Kidney (tissue), 14 donors: ENCODE results near the gene HAND1. TPM values are rescaled to one million over a fixed set of nuclear protein-coding genes. Genes with fewer than 3 reads are reported as not detected.
A peak's percentile ranks its signal among the peaks of the same experiment; 100 is the strongest.

ENCODE experiments used
- DNase-seq, 5 donors: peaks; one replicate each; pipeline ENCODE4 v3.0.0-alpha.2; 2013 to 2020
- FAIRE-seq: peaks from 2 replicates; lab custom pipeline; 2012; peaks lifted over from hg19 to GRCh38; lab: Jason Lieb, UNC
- H3K27ac ChIP-seq, 2 donors: one replicate each; pipeline ENCODE4 v1.7.0; 2013; ENCODE audit warnings: low read depth in 2 of 2, low read length in 2 of 2, inconsistent platforms in 1 of 2
- H3K27me3 ChIP-seq: one replicate; pipeline ENCODE4 v1.7.1; 2013; ENCODE audit warnings: low read length, inconsistent platforms; ENCODE audit not compliant: control insufficient read depth, insufficient read depth
- H3K36me3 ChIP-seq, 3 donors: one replicate each; pipeline versions ENCODE4 v1.7.0 to v1.7.1; 2013; ENCODE audit warnings: low read length in 3 of 3, control low read depth in 1 of 3, inconsistent platforms in 1 of 3; ENCODE audit not compliant: insufficient read depth in 3 of 3, control insufficient read depth in 2 of 3
- H3K4me1 ChIP-seq, 3 donors: one replicate each; pipeline versions ENCODE4 v1.7.0 to v1.7.1; 2013; ENCODE audit warnings: low read length in 3 of 3, inconsistent platforms in 1 of 3, low read depth in 1 of 3; ENCODE audit not compliant: control insufficient read depth in 2 of 3, insufficient read depth in 2 of 3
- H3K4me3 ChIP-seq, 3 donors: one replicate each; pipeline versions ENCODE4 v1.7.0 to v1.8.1; 2013; ENCODE audit warnings: low read length in 3 of 3, control low read depth in 1 of 3, inconsistent platforms in 1 of 3
- H3K9ac ChIP-seq, 3 donors: one replicate each; pipeline versions ENCODE4 v1.7.0 to v1.7.1; 2013; ENCODE audit warnings: low read length in 3 of 3, control low read depth in 1 of 3, inconsistent platforms in 1 of 3
- H3K9me3 ChIP-seq, 3 donors: one replicate each; pipeline versions ENCODE4 v1.7.0 to v1.7.1; 2013; ENCODE audit warnings: low read length in 3 of 3, control low read depth in 1 of 3, inconsistent platforms in 1 of 3; ENCODE audit not compliant: control insufficient read depth in 2 of 3, insufficient read depth in 1 of 3
- CTCF ChIP-seq: IDR thresholded peaks from 3 replicates; pipeline ENCODE4 v1.5.1; 2012; ENCODE audit warnings: mild to moderate bottlenecking, moderate library complexity, borderline replicate concordance; ENCODE audit not compliant: insufficient read depth; ENCODE audit errors: extremely low read depth
- intact Hi-C: fragments of 100-400 bp; cut with DNase I; formaldehyde crosslinking; loops from one replicate; pipeline ENCODE4 v1.11.1; 2022
- polyA plus RNA-seq: library from polyadenylated mRNA; stranded (reverse); fragments of 350-450 nt; fragmentation: Illumina TruSeq; extraction: RNeasy Lipid Tissue Mini Kit (QIAGEN cat#74804); gene quantifications from one replicate; pipeline ENCODE4 v1.2.3, GENCODE V29; 2014; ENCODE audit warnings: low read depth, low replicate concordance; ENCODE audit not compliant: insufficient read depth
- total RNA-seq: library from RNA; stranded (reverse); fragmentation: NEBNext Ultra II Directional; extraction: Animal tissue kit (Norgen Biotek cat#: 25700); gene quantifications from one replicate; pipeline ENCODE4 v1.2.1, GENCODE V29; 2021
- donor health status: control.
- donor health status: control.
- donor health status: control.
- donor health status: control.
- donor health status: control.
- donor health status: DM: yes; HTN: yes; CAD: no.
- donor health status: Normal renal cell carcinoma (clear cell type).

The HAND1 gene
- total and polyA plus RNA-seq, 2 donors from 2014 or later, result not detected

GRCh38 chr5:154475591-154476353 lies 2.3 kb downstream of the HAND1 start:
- no peak overlapping the region for H3K27ac ChIP-seq
- no peaks in the 10 kb centered on the region for H3K9me3 ChIP-seq
- H3K4me3 ChIP-seq, result no peak overlapping the region
- no peak overlapping the region for H3K9ac ChIP-seq
- H3K36me3 ChIP-seq, result no peaks in the 10 kb centered on the region
- DNase-seq (peak in 4 of 5 donors; percentile 61 to 75 (median 71)), FAIRE-seq (no peak)
- peaks cover 0 to 22% (median 4%) of the 10 kb centered on the region in 3 donors for H3K4me1 ChIP-seq
- intact Hi-C loops, result no loop called here
- H3K27me3 ChIP-seq, result peaks cover 87% of the 10 kb centered on the region
- TF ChIP-seq CTCF, result no peak

DNA sequence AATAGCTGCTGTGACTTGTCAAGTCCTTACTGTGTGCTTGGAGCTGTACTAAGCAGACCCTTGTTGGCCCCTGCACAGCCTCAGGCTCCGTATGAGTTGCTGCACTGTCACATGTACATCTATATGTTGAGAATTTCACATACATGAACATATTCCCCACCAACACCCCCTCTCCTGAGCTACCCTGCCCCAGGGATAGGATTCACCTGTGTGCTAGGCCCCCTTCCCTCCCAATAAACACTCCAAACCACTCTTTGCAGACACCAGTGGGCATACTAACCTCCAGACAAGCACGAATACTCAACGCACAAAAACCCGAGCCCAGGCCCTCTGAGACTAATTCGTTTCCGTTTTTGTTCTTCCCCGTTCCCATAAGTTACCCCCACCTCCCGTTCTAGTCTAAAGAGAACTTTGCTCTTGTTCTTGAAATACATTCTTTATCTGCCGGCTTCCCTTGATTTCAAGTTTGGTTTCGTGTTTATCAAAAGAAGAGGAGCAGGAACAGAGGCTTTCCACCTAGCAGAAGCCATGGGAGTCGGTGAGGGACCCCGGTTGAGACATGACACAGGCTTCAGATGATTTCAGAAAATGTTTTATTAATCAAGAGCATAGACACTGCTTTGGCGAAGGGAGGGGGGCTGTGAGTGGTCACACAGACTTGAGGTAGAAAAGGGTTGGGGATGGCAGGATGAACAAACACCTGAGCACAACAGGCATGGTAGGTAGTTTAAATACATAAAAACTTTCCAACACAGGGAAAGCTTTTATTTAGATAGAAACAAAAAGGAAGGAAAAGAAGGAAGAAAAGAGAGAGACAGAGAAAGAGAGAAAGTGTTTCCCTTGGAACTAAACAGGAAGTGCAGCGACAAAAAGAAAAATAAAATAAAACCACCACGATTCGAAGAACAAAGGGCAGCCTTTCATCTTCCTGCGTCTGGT lies 3.4 kb downstream of the HAND1 start:
- H3K4me1 ChIP-seq, result peaks cover 0 to 22% (median 4%) of the 10 kb centered on the region in 3 donors
- intact Hi-C loops, result no loop called here

GRCh38 chr5:154473581-154474283 lies 4.3 kb downstream of the HAND1 start:
- Histone ChIP-seq H3K4me3 (no peak overlapping the region), H3K27me3 (peaks cover 76% of the 10 kb centered on the region), H3K4me1 (peaks cover 0 to 19% (median 4%) of the 10 kb centered on the region in 3 donors), H3K9me3 (no peaks in the 10 kb centered on the region), H3K27ac (no peak overlapping the region), H3K9ac (no peak overlapping the region), H3K36me3 (no peaks in the 10 kb centered on the region)
- DNase-seq (peak in 3 of 5 donors; percentile 35 to 49 (median 38)), FAIRE-seq (no peak)
- intact Hi-C loops, result no loop called here
- no peak for TF ChIP-seq CTCF

More for the DNA sequence above, 3.4 kb downstream of the HAND1 start:
- H3K9me3 ChIP-seq, result no peaks in the 10 kb centered on the region
- DNase-seq (peak in 3 of 5 donors; percentile 22 to 56 (median 47)), FAIRE-seq (no peak)
- H3K9ac ChIP-seq, result no peak overlapping the region
- H3K27me3 ChIP-seq, result peaks cover 83% of the 10 kb centered on the region
- no peak overlapping the region for H3K27ac ChIP-seq
- no peak overlapping the region for H3K4me3 ChIP-seq
- TF ChIP-seq CTCF, result no peak
- no peaks in the 10 kb centered on the region for H3K36me3 ChIP-seq
